Gastroesophageal sphincter (tissue), 3 donors: ENCODE results near the gene EEIG2.

Experiments
- EP300 ChIP-seq: sonication (generic); formaldehyde crosslinking; IDR thresholded peaks from one replicate; pipeline ENCODE4 v1.6.1; 2017; ENCODE audit warnings: antibody characterized with exemption, mild to moderate bottlenecking
- POLR2A ChIP-seq, 2 donors: fragments of 450-650 bp; IDR thresholded peaks; one replicate each; pipeline ENCODE4 v1.6.1; 2017; ENCODE audit warnings: antibody characterized with exemption in 2 of 2, mild to moderate bottlenecking in 2 of 2, moderate library complexity in 1 of 2
- POLR2AphosphoS5 ChIP-seq: sonication (generic); formaldehyde crosslinking; IDR thresholded peaks from one replicate; pipeline ENCODE4 v1.6.1; 2017; ENCODE audit warnings: antibody characterized with exemption
- TF ChIP-seq, protein P1 (sequence below), 4 experiments: fragments of 200-600 bp in 2 of 4; fragments of 450-650 bp in 2 of 4; sonication (generic) in 1 of 4; IDR thresholded peaks; one replicate each; pipeline ENCODE4 v1.5.1; 2017 to 2019; ENCODE audit warnings: antibody characterized with exemption in 4 of 4, mild to moderate bottlenecking in 2 of 4, moderate library complexity in 2 of 4

DNA sequence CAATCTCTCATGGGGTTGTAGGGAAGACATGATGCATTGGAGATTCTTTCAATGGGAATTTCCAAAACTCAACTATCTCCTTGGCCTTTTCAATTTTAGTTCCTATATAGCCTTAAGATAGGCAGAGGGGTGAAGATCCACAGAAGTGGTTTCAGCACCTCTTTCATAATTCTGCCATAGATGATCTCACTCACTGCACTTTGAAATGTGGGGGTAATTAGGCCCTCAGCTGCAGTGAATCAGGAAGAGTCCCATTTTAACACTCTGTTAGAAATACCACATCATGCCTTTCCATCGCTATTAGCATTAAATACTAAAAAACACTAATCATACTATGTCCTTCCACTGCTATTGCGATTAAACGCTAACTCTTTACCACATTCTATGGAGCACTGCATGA is 25.1 kb upstream of the EEIG2 start:
- TF ChIP-seq POLR2AphosphoS5, result no peak
- TF ChIP-seq, protein P1, sequence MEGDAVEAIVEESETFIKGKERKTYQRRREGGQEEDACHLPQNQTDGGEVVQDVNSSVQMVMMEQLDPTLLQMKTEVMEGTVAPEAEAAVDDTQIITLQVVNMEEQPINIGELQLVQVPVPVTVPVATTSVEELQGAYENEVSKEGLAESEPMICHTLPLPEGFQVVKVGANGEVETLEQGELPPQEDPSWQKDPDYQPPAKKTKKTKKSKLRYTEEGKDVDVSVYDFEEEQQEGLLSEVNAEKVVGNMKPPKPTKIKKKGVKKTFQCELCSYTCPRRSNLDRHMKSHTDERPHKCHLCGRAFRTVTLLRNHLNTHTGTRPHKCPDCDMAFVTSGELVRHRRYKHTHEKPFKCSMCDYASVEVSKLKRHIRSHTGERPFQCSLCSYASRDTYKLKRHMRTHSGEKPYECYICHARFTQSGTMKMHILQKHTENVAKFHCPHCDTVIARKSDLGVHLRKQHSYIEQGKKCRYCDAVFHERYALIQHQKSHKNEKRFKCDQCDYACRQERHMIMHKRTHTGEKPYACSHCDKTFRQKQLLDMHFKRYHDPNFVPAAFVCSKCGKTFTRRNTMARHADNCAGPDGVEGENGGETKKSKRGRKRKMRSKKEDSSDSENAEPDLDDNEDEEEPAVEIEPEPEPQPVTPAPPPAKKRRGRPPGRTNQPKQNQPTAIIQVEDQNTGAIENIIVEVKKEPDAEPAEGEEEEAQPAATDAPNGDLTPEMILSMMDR (IDR thresholded peaks at IDR 0.05), result no peak
- no peak for TF ChIP-seq POLR2A (IDR thresholded peaks at IDR 0.05)
- TF ChIP-seq EP300, result no peak
